ENCODE measurements around the gene MSL1. TPM values are rescaled to one million over a fixed set of nuclear protein-coding genes. Genes with fewer than 3 reads are reported as not detected.

MSL1 gene
- total and polyA plus RNA-seq, 9 of the 15 experiments (the other 6 are each of a cell fraction or from before 2014, with no cell fraction given) = 13.8 to 120 (median 61.9) TPM

DNA sequence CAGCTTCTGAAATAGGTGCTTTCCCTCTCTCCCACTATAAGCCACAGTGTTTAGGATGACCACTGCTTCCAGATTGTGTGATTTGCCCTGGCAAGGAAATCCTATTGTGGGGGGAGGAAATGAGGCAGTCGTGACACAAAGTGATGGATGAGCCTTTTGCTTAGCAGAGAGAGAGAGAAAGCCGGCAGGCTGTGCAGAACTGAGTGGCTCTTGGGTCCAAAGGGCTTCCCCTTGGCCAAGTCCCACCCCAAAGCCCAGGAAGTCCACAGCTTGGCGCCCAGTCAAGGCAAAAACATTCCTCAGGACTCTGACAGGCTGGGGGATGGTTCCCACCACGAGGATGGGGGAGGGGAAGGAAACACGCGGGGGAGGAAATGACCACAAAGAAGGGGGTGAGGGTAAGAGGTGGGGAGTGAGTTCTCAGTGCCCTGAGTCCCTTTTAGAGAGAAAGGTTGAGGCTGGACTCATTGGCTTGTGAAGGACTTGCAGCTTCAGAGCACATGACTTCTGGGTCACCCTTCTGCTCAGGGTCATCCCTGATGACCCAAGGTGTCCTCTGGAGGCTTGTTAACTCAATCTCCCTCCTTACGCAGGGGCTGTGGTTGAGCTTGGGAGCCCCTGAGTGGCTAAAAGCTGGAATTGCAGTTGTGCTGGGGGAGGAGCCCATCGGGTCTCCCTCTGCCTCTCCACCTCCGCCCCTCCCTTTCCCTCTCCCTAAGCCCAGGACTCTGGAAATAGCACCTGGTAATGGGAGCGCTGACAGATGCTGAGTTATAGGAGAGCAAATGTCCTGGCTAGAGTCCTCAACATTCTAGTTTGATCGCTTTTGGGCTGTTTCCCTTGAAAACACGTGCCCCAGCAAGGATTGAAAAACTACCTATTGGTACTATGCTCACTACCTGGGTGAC, 10.3 kb upstream of the MSL1 start (continued):
- TF ChIP-seq, protein P1, sequence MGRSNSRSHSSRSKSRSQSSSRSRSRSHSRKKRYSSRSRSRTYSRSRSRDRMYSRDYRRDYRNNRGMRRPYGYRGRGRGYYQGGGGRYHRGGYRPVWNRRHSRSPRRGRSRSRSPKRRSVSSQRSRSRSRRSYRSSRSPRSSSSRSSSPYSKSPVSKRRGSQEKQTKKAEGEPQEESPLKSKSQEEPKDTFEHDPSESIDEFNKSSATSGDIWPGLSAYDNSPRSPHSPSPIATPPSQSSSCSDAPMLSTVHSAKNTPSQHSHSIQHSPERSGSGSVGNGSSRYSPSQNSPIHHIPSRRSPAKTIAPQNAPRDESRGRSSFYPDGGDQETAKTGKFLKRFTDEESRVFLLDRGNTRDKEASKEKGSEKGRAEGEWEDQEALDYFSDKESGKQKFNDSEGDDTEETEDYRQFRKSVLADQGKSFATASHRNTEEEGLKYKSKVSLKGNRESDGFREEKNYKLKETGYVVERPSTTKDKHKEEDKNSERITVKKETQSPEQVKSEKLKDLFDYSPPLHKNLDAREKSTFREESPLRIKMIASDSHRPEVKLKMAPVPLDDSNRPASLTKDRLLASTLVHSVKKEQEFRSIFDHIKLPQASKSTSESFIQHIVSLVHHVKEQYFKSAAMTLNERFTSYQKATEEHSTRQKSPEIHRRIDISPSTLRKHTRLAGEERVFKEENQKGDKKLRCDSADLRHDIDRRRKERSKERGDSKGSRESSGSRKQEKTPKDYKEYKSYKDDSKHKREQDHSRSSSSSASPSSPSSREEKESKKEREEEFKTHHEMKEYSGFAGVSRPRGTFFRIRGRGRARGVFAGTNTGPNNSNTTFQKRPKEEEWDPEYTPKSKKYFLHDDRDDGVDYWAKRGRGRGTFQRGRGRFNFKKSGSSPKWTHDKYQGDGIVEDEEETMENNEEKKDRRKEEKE (IDR thresholded peaks at IDR 0.05; ENCODE audit: borderline replicate concordance in 1 of 2, control insufficient read depth in 1 of 2, low read depth in 2 of 2, low read length in 1 of 2) = no peak
- TF ChIP-seq ZNF384 (IDR thresholded peaks at IDR 0.05; ENCODE audit: low read depth, low read length) = no peak
- TF ChIP-seq XRCC5 (IDR thresholded peaks at IDR 0.05; ENCODE audit: low read depth, low read length) = no peak; the same call in 1 of the 2 replicates
- TF ChIP-seq RFX7 (CRISPR knock-in tag; IDR thresholded peaks at IDR 0.05) = no peak
- no peak for TF ChIP-seq RUNX1 (IDR thresholded peaks at IDR 0.05; ENCODE audit: low read depth)
- no peak for TF ChIP-seq EZH2 (IDR thresholded peaks at IDR 0.05; ENCODE audit: borderline replicate concordance, low read depth, low read length)
- TF ChIP-seq ZNF133 (CRISPR knock-in tag; IDR thresholded peaks at IDR 0.05) = no peak
- no peak for TF ChIP-seq ZNF140 (CRISPR knock-in tag; IDR thresholded peaks at IDR 0.05)
- TF ChIP-seq, protein P2, sequence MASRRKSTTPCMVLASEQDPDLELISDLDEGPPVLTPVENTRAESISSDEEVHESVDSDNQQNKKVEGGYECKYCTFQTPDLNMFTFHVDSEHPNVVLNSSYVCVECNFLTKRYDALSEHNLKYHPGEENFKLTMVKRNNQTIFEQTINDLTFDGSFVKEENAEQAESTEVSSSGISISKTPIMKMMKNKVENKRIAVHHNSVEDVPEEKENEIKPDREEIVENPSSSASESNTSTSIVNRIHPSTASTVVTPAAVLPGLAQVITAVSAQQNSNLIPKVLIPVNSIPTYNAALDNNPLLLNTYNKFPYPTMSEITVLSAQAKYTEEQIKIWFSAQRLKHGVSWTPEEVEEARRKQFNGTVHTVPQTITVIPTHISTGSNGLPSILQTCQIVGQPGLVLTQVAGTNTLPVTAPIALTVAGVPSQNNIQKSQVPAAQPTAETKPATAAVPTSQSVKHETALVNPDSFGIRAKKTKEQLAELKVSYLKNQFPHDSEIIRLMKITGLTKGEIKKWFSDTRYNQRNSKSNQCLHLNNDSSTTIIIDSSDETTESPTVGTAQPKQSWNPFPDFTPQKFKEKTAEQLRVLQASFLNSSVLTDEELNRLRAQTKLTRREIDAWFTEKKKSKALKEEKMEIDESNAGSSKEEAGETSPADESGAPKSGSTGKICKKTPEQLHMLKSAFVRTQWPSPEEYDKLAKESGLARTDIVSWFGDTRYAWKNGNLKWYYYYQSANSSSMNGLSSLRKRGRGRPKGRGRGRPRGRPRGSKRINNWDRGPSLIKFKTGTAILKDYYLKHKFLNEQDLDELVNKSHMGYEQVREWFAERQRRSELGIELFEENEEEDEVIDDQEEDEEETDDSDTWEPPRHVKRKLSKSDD (conservative IDR thresholded peaks at IDR 0.05; ENCODE audit: low read length) = no peak
- TF ChIP-seq CHD2 (IDR thresholded peaks at IDR 0.05; ENCODE audit: low read depth, low read length) = no peak
- no peak for TF ChIP-seq SPI1 (IDR thresholded peaks at IDR 0.05; ENCODE audit: borderline replicate concordance, low read depth, low read length)
- TF ChIP-seq ZEB2 (IDR thresholded peaks at IDR 0.05) = peak; percentile 82
- TF ChIP-seq MECOM (CRISPR knock-in tag; IDR thresholded peaks at IDR 0.05) = peak; percentile 56; the same call in 1 of the 2 replicates
- no peak for TF ChIP-seq ZZZ3 (IDR thresholded peaks at IDR 0.05)
- TF ChIP-seq ZNF830 (CRISPR knock-in tag; IDR thresholded peaks at IDR 0.05) = no peak
- no peak for TF ChIP-seq ZC3H8 (IDR thresholded peaks at IDR 0.05)
- TF ChIP-seq RFX1 (IDR thresholded peaks at IDR 0.05) = no peak
- TF ChIP-seq HDGF (IDR thresholded peaks at IDR 0.05) = no peak
- TF ChIP-seq PRPF4 (IDR thresholded peaks at IDR 0.05; ENCODE audit: insufficient read depth, low read depth, low read length, poor library complexity, severe bottlenecking) = no peak
- no peak for TF ChIP-seq ZFPM2 (CRISPR knock-in tag; IDR thresholded peaks at IDR 0.05)
- no peak for TF ChIP-seq PTTG1 (tag; IDR thresholded peaks at IDR 0.05; ENCODE audit: low read depth)
- TF ChIP-seq ZNF408 (CRISPR knock-in tag; IDR thresholded peaks at IDR 0.05; ENCODE audit: low read depth) = no peak
- TF ChIP-seq ZBTB8A (IDR thresholded peaks at IDR 0.05; ENCODE audit: partially characterized antibody) = no peak
- no peak for TF ChIP-seq ZNF253 (CRISPR knock-in tag; conservative IDR thresholded peaks at IDR 0.05)
- no peak for TF ChIP-seq NCOA2 (IDR thresholded peaks at IDR 0.05; ENCODE audit: partially characterized antibody in 2 of 2)
